Stimulated activated CD8-positive, alpha-beta memory T cell treated with anti-CD3 and anti-CD28 coated beads, Interleukin-2, amount 100 ng/mL, for 1 hour (primary cell): ENCODE measurements around the gene CLTCL1.
"Not testable (repeated sequence)": the region's sequence is repeated elsewhere in the genome, so short reads cannot be mapped to it uniquely, and the experiment has no call there.

Source experiments
- DNase-seq, 2 donors: peaks; one replicate each; pipeline ENCODE4 v3.0.0-alpha.2; 2020; ENCODE audit warnings: low read depth in 2 of 2

The CLTCL1 gene

DNA sequence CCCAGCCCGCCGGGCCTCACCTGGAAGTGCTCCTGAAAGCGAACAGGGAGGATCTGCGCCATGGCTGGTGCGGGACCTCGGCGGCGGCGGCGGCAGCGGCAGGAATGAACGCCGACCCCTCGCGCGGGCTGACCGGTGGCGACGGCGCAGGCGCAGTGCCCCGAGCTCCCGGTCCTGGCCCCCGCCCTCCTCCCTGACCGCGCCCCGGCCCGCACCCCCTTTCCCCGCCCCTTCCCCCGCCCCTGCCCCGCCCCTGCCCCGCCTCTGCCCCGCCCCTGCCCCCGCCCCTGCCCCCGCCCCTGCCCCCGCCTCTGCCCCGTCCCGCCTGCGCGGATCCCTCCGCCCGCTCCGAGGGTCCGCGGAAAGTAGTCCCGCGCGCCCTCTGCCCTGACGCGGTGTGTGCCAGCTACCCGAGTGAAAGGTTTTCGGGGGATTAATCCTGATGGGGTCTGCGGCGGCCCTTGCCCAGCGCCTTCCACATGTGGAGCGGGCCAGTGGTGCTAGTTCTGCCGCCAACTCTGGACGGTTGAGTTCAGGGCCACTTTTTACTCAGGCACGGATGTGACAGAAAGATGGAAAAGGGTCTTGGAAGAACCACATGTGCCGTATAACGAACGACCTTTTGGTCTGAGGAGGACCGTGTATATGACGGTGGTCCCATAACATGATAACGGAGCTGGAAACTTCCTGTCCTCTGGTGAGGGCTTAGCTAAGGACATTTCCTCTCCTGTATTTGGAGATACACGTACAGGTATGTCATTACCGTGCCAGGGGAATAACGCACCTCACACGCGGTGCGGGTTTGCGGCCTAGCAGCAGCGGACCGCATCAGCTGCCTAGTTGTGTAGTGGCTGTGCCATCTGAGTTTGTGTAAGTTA lies at the start of gene CLTCL1:
CLTCL1 (minus strand) TSS at position 140 of the 878 bp plus-strand sequence; CDS start at position 62, 78 bp downstream.
- DNase-seq, result peak; percentile 38 to 52

DNA sequence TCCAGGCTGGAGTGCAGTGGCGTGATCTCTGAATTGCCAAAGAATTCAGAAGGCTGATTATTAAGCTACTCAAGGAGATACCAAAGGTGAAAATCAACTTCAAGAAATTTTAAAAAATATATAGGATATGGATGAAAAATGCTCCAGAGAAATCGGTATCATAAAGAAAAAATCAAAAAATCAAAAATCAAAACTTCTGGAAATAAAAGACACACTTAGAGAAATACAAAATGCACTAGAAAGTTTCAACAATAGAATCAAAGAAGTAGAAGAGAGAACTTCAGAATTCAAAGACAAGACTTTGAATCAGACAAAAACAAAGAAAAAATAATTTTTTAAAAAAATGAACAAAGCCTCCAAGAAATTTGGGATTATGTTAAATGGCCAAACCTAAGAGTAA lies 45.6 kb upstream of the CLTCL1 start:
- no peak for DNase-seq

DNA sequence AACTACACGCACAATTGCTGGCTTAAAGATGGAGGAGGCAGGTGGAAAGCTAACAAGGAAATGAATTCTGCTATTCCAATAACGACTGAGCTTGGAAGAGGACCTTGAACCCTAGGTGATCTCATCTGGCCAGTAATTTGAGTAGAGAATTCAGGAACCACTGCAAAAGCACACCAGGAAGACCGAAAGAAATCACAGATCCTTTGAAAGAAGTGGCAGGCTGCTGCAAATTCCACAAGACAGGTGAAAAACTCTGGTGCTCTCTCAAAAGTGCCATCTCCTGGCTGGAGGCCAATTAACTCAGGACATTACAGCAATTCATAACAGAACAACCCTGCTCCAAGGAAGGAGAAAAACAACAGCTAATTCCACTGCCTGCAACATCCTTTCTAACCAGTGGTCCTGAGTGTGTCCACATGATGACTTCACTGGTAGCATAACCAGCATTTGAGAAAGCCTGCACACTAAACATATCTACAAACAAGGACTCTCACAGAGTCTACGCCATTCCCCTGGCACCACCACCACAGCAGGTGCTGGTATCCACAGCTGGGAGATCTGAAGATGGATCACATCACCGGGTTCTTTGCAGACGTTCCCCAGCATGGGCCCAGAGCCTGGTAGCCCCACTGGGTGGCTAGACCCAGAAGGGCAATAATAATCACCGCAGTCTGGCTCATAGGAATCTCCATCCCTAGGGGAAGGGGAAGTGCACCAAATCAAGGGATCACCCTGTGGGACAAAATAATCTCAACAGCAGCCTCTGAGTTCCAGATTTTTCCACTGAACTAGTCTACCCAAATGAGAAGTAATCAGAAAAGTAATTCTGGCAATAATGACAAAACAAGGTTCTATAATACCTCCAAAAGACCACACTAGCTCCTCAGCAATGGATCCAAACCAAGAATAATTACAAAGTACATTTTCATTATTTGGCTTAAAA lies 44.9 kb upstream of the CLTCL1 start:
- no peak for DNase-seq

DNA sequence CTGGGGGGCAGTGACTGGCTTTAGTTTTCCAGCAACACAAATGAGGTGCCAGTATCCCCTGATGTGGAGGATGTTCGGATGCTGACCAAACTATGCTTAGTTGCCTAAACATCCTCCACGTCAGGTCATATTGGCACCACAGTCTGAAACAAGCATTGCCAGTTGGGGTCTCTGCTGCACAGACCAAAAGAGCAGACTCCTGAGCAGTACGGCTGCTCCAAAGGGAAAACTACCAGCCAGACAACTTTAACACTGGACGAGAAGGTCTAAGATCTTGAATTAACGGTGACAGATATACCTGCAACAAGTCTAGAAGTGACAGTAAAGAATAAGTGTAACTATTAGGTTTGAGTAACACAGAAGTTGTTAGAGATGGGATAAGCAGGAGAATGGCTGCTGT lies 40.5 kb upstream of the CLTCL1 start:
- no peak for DNase-seq

DNA sequence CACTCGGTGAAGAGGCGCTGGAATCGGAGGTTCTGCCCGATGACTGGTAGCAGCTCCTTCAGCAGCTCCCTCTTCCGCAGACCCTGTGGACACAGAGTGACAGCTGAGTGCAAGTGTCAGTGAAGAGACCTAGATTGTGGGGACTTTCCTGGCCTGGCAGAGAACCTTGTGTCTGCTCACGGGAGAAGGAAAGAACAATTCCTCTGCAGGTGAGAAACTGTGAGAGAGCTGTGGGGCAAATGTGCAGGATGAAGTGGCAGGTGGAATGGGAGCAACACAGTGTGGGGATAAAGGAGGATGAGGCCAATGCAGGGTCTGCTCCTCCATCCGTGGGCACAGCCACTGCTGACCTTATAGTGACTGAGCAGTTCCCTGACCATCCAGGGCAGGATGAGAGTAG lies 40.0 kb upstream of the CLTCL1 start:
- no peak for DNase-seq

DNA sequence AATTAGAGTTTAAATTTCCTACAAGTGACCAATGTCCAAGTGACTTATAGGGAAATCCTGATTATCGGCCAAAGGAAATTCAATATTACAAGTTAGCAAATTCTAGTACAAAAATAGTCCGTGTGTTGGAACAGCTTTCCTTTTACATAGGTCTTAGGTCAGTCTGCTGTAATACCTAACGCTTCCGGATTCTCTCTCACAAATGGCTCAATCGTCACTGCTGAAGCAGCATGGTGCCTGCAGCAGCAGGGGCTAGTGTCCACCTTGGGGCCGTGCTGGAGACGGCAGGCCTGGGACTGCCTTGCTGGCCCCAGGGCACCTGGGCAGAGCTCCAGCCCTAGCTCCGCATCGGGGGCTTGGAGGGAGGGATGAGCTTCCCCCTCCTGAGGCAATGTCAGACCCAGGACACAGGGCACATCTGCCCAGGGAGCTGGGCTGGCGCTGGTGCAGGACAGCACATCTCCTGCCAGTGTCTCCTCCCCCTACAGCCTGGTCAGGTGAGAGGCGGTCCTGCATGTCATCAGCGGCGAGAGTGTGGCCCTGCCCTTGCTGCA lies 39.4 kb upstream of the CLTCL1 start:
- DNase-seq, result no peak

DNA sequence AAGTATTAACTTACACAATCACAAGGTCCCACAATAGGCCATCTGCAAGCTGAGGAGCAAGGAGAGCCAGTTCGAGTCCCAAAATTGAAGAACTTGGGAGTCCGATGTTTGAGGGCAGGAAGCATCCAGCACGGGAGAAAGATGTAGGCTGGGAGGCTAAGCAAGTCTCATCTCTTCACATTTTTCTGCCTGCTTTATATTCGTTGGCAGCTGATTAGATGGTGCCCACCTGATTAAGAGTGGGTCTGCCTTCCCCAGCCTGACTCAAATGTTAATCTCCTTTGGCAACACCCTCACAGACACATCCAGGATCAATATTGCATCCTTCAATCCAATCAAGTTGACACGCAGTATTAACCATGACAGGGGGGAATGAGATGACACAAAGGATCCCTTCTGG lies 38.7 kb upstream of the CLTCL1 start:
- DNase-seq, result not testable (repeated sequence)

DNA sequence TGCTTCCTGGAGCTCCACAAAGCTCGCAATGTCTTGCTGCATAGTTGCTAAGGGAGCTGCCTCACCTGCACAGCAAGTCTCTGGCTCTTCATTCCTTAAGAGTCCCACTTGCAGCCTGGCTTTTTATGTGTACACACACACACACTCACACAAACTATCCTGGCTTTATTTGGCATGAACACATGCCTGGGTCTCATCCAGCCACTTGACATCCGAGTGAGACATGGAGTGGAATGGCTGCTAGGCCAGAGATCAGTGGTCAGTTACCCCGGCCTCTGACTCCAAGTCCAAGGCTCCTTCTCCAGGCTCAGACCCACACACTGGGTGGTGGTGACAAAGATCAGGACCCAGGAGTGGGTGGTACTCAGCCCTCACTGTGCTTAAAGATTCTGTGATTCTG lies 37.9 kb upstream of the CLTCL1 start:
- no peak for DNase-seq

DNA sequence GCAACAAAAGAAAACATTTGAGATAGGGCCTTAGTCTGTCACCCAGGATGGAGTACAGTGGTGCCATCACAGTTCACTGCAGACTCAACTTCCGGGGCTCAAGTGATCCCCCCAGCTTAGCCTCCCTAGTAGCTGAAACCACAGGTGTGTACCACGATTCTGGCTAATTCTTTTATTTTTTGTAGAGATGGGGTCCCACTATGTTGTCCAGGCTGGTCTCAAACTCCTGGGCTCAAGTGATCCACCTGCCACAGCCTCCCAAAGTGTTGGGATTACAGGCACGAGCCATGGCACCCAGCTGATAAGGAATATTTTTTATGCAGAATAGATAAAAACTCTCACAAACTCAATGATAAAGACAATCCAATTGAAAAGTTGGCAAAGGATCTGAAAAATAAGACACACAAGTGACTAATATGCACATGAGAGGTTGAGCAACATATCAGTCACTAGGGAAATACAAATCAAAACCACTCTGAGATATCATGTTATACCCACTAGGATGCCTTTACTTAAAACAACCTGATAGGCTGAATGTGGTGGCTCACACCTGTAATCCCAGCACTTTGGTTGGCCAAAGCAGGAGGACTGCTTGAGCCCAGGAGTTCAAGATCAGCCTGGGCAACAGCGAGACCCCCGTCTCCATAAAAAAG lies 33.9 kb upstream of the CLTCL1 start:
- DNase-seq, result no peak

DNA sequence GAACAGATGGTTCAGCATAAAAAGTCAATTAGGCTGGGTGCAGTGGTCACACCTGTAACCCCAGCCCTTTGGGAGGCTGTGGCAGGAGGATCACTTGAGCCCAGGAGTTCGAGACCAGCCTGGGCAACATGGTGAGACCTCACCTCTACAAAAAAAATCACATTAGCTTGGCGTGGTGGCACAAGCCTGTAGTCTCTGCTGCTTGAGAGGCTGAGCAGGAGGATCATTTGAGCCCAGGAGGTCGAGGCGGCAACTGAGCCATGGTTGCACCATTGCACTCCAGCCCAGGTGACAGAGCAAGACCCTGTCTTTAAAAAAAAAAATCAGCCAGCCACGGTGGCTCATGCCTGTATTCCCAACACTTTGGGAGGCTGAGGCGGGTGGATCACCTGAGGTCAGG lies 31.9 kb upstream of the CLTCL1 start:
- not testable (repeated sequence) for DNase-seq

DNA sequence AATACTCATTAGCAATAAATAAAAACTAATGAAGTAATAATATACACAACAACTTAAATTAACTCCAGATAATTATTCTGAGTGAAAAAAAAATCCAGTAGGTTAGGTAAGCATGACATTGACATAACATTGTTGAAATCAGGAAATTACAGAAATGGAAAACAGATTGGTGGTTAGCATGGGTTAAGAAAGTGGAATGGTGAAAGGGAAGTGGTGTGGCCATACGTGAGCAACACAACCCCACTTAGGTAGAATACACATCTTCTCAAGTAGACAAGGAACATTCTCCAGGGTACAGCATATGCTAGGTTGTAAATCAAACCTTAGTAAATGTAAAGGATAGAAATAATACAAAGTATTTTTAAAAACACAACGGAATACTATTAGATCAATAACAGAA lies 30.2 kb upstream of the CLTCL1 start:
- DNase-seq, result no peak

DNA sequence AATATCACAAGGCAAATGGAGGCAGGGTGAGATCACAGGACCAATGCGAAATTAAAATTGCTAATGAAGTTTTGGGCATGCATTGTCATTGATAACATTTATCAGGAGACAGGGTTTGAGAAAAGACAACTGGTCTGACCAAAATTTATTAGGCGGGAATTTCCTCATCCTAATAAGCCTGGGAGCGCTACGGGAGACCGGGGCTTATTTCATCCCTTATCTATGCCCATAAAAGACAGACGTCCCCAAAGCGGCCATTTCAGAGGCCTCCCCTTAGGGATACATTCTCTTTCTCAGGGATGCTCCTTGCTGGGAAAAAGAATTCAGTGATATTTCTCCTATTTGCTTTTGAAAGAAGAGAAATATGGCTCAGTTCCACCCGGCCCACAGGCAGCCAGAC lies 28.6 kb upstream of the CLTCL1 start:
- not testable (repeated sequence) for DNase-seq

DNA sequence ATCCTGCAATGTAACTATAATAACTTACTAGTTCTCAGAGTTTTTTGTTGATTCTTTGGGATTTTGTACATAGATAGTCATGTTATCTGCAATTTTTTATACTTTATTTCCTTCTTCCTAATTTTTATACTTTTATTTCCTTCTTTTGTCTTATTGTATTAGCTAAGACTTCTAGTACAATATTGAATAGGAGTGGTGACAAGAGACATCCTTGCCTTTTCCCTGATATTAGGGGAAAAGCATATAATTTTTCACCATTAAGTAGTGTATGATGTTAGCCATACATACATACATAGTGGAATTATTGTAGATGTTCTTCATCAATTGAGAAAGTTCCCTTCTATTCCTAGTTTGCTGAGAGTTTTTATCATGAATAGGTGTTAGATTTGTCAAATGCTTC lies 27.8 kb upstream of the CLTCL1 start:
- DNase-seq, result no peak

DNA sequence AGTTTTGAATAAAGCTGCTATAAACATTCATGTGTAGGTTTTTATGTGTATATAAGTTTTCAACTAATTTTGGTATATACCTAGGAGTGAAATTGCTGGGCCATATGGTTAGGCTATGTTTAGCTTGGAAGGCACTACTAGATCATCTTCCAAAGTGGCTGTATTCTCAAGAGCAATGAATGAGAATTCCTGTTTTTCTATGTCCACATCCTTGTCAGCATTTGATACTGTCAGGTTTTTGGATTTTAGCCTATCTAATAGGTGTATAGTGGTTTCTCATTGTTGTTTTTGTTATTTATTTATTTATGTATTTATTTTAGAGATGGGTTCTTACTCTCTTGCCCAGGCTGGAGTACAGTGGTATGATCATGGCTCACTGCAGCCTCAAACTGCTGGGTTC lies 26.3 kb upstream of the CLTCL1 start:
- DNase-seq, result no peak

DNA sequence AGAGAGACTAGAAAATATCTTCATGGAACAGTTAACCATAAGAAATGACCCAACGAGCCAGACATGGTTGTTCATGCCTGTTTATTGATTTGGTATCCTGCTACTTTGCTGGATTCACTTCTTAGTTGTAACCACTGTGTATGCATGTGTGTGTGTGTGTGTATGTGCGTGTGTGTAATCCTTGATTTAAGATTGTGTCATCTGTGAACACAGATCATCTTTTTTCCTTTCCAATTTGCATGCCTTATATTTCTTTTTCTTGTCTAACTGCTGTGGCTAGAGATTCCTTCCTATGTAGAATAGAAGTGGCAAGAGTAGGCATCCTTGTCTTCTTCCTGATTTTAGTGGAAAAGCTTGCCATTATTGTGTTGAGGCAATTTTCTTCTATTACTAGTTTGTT lies 16.4 kb upstream of the CLTCL1 start:
- DNase-seq, result no peak

DNA sequence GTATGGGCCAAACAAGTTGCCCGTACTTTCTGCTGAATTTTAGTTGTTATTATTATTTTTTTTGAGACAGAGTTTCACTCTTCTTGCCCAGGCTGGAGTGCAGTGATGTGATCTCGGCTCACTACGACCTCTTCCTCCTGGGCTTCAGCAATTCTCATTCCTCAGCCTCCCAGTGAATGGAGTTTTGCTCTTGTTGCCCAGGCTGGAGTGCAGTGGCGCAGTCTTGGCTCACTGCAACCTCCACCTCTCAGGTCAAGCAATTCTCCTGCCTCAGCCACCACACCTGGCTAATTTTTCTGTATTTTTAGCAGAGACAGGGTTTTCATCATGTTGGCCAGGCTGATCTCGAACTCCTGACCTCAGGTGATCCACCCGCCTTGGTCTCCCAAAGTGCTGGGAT lies 15.0 kb upstream of the CLTCL1 start:
- DNase-seq, result not testable (repeated sequence)

DNA sequence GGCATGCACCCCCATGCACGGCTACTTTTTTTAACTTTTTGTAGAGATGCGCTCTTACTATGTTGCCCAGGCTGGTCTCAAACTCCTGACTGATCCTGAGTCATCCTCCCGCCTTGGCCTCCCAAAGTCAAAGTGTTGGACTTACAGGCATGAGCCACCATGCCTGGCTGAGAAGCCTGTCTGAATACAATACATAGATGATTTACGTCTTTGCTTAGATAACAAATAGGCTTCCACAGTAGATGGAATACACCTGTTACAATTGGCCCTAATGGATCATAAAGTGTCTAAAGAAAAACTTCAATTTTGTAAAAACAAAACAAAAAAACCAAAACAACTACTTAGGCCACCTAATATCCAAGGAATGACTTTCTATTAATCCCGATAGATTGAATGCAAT lies 13.0 kb upstream of the CLTCL1 start:
- DNase-seq, result no peak

DNA sequence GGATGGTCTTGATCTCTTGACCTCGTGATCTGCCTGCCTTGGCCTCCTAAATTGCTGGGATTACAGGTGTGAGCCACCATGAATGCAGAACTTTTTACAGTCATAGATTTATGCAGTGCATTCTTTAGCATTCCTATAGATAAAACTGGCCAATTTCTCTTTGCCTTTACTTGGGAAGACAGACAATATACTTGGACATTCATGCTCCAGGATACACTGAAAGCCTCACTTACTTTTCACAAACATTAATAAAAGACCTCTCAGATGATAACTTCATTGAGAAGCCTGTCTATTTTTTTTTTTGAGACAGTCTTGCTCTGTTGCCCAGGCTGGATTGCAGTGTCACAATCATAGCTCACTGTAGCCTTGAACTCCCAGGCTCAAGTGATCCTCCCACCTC lies 12.3 kb upstream of the CLTCL1 start:
- no peak for DNase-seq

DNA sequence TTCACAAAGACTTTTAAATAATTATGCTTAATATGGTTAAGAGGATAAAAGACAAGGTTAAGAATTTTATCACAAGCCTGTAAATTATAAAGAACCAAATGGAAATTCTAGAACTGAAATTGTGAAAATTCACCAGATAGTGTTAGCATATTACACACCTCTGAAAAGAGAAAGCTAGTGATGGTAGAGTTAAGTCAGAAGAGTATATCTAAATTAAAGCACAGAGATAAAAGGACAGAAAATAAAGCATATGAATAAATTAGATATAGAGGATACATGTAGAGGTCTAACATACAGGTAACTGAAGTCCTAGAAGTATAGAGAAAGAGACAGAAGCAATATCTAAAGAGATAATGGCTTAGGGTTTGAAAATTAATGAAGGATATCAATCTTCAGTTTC lies 4.2 kb upstream of the CLTCL1 start:
- DNase-seq, result no peak

DNA sequence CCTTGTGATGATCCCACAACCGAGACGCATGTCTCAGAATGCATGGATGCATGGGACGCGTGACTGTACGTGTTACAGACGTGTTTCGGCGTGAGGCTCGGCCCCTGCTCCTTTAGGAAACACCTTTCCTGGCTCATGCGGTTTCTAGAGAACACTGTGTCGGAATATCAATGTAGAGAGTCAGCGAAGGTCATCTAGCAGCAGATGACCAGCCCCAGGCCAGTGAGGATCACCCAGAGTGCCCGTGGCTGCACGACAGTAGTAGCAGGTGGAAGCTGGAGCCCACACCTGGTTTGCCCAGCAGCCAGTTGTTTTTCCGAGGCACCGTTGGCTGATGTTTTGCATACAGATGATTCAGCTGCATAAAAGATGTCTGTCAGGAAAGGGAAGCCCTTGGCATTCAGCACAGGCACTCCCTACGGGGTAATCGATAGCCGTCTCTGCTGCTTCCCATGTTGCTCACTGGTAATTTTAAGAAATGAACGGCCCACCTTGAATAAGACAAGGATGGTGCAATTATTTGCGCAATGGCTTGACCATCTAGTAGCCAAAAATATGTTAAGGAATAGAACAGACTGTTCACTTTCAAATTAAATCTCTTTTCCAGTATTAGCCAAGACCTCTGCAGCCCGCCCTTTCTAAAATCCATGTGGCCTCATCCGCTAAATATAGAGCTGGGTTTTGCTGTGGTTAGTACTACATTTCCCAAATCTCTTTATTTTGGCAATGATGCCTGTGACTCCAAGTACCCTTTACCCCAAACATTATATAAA lies 1.1 kb upstream of the CLTCL1 start:
- no peak for DNase-seq

DNA sequence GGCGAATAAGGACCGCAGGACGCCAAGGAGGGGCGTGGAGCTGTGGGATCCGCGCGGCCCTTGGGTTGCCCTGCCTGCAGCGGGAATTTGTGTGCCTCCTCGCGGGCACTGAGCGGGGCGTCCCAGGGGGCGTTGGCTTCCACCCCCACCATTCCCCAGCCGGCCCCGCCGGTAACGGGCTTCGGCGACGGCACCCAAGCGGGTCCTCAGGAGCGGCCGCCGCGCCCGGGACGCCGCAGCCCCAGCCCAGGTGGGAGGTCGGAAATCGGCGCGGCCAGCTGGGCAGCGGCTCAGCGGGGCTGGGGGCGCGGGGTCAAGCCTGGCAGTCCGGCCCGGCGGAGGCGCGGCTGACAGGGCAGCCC lies 320 bp downstream of the CLTCL1 start:
- peak in 1 of 2 donors; percentile 11 for DNase-seq
